Muscle of back (tissue), 11 donors: Measurements from ENCODE around the gene TSPAN18. TPM values are rescaled to one million over a fixed set of nuclear protein-coding genes. Genes with fewer than 3 reads are reported as not detected.

Source experiments
- DNase-seq, 3 donors: peaks; one replicate each; pipeline versions ENCODE4 v3.0.0 to v3.0.0-alpha.2; 2013
- polyA plus RNA-seq, 10 donors: library from polyadenylated mRNA; unstranded; fragments of 120-200 nt; gene quantifications; one replicate each; pipeline ENCODE4 v1.2.1, GENCODE V29; 2013; ENCODE audit not compliant: insufficient read length in 10 of 10

The TSPAN18 gene
- polyA plus RNA-seq, 10 donors = 33.7 to 58.7 (median 46.0) TPM

DNA sequence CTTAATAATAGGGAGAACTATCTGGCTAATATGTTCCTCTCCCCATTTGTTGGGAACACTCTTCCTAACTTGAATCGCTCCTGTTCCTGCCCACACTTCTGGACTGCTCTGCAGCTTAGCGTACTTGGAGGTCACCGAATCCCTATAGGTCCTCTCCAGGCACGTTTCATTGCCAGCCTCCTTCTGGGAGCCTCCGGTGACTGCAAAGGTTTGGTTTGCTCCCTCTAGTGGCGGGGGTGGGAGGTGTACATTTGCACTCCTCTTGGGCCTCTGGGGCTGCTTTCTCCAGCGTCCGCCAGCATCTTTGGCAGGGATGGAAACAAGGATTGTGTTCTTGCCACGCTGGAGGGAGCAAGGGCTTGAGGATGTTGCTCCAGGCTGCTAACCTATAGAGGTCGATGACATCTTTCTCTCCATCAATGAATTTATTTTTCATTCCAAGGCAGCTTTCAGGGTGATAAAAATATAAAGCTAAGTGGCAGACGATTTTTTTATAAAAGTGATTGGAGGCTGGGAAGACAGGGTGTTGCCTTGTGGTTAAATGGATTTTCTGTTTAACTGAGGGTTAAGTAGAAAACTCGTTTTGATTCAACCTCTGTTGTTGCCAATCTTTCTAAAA, 48.7 kb downstream of the TSPAN18 start:
- no peak for DNase-seq

DNA sequence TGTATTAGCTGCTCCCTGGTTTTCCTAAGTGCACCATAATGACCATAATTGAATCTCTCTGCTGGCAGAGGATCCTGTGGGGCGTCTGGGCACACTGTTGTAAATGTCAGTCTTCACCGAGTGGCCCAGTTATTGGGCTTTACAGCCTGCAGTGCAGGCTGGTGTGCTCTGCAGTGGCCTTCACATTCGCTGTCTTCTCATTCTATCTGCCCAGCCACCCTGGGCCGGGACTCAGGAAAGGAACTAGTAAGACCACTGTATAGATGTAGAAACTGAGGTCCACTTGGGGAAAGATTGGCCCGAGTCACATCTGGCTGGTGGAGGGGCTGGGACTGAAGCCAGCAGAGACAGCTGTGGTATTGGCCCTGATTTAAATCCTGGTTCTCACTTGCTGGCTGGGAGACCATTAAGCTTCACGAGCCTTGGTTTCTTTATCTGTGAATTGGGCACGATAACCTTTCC, 49.3 kb downstream of the TSPAN18 start:
- DNase-seq = no peak

DNA sequence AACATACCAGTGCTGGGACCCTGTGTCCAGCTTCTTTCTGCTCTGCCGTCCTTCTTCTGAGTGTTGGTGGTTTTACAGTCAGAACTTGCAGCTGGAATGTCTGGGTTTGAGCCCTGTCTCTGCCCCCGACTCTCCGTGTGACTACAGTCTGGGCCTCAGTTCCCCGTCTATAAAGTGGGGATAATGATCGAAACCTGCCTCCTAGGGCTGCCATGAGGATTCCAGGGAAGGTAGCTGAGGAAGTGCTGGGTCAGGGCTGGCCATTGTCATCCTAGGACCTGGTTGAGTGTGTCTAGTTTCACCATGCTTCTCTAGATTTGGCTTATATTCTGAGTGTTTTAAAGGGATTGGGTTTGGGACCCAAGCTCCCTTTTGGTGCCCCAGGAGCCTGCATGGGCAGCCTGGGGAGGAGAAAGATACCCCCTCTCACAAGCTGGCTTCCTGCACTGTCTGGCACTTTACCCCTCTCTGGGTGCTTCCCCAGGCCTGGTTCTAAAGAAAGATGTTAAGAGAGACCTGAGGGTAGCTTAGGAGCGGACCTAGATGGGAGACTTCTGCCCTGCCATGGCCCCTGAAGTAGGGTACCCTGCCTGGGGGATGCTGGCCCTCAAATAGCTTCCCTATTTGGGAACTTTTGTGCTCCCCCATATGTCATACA, 49.9 kb downstream of the TSPAN18 start:
- DNase-seq = no peak

DNA sequence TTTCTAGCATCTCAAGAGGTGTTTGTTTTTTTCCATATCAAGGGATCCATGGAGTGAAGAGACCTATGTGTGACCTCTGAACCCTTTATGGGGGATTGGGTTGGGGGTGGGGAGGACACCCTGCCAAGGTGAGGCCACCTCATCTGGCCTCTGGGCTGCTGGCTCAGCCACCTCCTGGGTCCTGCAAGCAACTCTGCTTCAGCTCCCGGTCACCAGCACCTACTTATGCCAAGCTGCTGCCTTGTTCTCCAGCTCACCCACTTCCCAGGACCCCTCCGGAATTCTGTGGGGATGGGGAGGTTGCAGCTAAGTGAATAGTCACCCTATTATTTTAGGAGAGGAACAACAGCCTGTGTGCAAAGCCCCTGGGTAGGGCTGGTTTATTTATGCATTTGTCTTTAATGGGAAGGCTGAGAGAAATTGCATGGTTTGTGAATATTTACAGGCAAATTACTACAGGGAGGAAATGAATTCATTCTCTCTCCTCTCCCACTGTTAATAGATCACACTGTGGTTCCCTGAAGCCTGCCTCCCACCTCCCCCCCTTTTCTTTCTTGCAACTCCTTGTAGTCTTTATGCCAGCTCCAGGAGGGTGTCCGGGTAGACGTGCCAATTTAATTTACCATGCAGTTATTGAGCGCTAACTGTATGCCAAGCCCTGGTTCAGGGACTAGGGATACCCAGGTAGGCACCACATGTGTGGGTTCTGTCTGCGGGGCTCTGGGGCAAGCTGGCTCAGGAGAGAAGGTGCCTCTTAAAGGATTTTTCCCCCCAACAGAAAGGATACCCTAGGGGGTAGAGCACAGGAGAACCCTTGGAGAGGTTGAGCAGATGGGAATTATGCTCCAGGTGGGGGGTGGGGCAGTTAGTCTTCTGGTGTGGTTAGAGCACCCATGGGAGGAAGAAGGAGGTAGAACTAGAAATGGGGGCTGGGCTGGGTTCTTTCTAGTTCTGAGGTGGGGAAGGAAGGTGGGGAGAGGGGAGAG, 50.7 kb downstream of the TSPAN18 start:
- no peak for DNase-seq

DNA sequence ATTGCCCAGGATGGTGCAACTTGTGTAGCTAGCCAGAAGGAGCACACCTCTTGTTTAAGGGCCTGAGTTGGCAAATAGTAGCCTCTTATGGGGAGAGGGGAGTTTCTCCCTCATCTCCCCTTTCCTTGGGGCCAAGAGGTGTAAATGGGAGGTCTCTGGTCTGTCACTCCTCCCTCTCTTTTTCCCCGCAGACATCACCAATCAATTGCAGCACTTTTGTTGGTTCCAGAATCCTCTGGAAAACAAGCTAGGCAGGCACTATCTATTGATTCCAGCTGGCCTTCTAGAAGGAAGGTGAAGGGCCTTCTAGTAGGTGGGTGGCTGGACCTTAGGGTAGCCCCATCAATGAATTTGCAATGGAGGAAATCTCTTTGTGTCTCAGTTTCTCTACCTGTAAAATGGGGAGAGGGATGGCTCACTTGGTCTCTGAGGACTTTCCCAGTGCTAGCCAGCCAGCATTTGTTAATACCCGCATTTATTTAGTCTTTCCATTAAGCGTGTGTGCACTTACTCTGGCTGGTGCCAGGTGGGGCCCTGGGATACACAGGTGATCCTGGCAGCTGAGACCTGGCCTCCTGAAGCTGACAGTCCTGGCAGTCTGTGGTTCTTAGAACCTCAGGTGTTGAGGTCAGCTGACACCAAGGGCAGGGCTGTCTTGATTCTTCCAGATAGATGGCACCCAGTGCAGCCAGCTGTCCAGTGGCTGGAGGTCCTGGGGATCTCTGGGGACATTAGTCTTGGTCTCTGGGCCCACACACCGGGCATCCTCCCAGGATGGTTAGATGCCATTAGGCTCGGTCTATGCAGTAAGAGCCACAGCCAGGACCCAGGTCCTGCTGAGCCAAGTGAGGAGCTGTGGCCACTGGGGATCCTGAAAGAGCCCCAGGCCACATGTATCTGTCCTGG, 51.7 kb downstream of the TSPAN18 start:
- no peak for DNase-seq

DNA sequence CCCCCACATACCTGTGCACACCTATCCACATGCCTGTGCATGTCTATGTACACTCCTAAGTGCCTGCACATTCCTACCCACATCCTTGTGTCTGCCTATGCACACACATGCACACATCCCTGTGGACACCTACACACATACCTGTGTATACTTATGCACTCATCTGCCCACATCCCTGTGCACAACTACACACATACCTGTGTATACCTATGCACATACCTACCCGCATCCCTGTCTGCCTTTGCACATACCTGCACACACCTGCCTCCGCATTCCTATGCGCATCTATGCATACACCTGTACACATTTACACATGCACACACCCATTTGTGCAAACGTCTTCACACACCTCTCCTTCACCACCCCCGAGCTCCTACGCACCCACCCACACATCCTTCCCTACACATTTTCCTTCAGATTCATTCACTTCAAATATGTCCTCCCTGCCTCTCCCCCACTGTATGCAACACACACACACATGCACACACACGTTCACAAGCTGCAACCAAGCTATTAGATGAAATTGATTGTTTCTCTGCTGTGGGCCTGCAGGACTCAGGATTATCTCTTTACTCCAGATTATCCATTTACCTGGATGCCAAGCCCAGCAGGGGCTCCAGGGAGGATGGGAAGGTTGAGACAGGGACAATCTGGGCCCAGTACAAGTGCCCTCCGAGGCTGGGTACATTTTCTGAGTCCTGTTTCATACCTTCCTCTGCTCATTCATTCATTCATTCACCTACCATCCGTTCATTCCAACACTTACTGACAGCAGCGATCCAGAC, 53.2 kb downstream of the TSPAN18 start:
- DNase-seq = no peak

DNA sequence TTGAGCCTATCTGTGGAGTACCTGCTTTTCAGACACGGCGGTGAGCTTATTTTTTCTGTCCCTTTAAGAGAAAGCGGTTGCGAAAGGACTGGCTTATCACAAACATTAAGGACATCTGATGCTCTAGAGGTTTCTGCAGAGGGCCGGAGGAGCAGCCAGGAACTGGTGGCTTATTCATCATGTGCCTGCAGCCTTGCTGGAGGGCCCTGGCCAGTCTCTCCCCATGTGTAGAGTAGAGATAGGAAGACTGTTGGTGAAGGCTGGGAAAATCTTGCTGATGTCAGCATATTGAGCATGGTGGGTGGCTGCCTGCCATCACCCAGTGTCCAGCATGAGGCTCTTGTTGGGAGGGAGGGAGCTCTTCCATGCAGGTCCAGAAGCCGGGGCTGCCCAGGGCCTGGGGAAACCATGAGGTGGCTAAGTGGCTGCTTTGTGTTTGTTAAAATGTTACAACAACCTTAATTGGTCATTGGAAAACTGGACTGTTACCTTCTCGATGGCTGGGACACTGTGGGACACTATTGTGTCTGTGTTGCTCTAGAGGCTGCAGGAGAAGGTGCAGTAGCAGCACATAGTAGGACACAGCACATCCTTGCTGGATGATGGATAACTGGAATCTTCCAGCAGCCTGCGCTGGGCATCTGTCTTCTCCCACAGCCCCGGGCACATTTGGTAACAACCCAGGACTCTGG, 54.3 kb downstream of the TSPAN18 start:
- no peak for DNase-seq

DNA sequence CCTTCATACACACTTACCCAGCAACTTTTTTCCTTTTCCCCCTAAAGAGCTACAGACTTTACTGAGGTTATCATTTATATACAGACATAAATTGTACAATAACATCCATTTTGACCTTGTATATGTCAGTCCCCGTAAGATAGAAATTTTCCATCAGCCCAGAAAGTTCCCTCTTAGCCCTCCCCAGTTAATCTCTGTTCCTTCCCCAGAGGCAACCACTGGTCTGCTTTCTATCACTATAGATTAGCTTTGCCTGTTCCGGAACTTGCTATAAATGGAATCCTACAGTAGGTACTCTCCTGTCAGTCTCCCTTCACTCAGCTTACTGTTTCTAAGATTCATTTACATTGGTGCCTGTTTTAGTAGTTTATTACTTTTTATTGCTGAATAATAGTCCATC, 54.9 kb downstream of the TSPAN18 start:
- no peak for DNase-seq

DNA sequence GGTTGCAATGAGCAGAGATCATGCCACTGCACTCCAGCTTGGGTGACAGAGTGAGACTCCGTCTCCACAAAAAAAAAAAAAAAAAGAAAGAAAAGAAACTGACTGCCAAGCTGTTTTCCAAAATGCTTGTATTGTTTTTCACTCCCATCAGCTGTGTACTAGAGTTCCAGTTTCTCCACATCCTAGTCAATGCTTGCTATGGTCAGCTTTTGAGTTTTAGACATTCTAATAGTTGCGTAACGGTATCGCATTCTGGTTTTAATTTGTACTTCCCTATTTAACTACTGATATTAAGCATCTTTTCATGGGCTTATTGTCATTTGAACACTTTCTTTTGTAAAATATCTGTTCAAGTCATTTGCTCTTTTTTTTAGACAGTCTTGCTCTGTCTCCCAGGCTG, 55.7 kb downstream of the TSPAN18 start:
- DNase-seq = no peak

DNA sequence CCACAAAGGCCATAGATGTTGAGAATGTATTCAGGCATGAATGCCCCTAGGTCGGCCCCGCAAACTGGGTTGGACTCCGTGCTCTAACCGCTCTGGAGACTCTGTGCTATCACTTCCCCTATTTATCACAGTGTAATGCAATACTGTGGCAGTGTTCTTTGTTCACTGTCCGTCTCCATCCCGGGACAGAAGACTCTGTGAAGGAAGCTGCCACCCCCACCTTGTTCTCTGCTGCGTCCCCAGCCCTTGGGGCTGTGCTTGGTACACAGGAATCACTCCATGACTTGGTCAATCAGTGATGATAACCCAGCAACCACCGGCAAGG, 57.6 kb downstream of the TSPAN18 start:
- no peak for DNase-seq

DNA sequence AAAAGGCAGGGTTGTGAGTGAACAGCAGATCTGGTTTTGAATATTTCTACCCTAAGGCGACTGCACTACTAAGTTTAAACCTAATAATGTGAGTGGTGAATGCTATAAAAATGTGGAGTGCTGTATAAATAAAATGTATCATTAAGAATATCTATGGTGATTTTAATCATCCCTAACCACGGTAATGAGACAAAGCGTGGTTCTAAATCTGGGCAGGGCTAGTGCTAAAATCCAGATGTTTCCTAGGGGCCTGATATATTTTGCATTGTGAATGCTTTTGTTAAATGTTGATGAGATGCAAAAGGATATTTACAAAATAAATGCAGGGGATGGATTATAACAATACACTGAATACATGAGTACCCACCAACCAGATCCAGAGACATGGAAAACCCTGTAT, 58.1 kb downstream of the TSPAN18 start:
- DNase-seq = no peak

DNA sequence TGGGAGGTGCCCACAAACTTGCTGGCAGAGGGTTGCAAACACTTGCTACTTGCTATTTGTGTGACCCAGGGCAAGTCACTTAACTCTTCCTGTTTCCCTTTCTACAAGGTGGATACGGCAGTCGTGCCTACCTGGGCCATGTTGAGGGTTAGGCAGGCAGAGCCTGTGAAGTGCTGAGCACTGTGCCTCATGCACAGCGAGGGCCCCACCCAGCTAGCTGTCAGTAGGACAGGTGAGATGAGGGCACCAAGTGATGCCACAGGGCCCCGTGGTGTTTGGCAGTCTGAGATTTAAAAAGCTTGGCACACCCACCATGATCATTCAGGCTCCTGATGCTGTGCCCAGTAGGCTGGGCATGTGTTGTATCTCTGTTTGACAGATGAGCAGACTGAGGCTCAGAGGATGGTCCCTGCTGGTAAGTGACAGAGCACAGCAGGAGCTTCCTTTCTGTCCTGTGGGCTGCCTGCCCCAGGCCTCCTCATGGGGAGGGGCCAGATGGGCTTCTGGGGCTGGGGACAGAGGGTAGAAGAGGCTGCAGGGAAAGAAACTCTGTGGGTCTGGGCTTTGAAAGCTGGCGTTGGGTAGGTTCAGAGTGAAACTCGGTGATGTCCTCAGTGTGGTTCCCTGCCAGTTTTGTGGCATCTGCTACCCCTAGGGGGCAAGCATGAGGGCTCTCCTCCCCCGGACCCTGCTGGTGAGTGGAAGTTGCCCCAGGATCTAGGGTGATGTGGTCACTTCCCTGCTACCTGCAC, 59.3 kb downstream of the TSPAN18 start:
- DNase-seq = no peak

DNA sequence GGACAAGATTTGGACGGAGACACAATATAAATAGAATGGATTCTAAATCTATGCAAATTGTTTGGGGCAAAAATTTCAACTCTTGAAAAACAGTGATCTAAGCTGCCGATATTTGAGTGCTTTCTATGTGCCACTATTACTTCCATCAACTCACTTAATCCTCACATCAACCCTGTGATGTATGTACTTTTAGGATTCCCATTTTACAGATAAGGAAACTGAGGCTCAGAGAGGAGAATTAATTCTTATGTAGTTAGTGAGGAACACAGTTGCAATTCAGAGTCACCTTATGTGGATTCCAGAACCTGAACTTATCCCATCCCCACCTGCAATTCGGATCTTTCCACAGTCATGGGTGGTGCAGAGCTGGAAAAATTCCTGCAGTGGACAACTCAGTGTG, 60.3 kb downstream of the TSPAN18 start:
- no peak for DNase-seq

DNA sequence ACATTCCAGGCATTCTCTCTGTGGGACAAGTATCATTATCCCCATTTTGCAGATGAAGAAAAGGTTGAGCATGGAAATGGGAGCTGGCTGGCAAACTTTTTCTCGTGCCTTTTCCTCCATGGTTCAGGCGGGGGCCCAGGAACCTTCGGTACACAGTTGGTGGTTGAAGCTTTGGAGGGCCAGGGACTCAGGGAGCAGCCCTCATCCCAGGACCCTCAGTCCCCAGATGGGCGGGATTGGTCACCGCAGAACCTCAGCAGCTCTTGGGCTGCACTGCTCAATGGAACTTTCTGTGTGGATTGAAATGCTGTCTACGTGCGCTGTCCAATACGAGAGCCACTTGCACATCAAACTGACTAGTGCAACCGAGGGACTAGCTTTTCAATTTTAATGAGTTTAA, 61.2 kb downstream of the TSPAN18 start:
- DNase-seq = no peak

DNA sequence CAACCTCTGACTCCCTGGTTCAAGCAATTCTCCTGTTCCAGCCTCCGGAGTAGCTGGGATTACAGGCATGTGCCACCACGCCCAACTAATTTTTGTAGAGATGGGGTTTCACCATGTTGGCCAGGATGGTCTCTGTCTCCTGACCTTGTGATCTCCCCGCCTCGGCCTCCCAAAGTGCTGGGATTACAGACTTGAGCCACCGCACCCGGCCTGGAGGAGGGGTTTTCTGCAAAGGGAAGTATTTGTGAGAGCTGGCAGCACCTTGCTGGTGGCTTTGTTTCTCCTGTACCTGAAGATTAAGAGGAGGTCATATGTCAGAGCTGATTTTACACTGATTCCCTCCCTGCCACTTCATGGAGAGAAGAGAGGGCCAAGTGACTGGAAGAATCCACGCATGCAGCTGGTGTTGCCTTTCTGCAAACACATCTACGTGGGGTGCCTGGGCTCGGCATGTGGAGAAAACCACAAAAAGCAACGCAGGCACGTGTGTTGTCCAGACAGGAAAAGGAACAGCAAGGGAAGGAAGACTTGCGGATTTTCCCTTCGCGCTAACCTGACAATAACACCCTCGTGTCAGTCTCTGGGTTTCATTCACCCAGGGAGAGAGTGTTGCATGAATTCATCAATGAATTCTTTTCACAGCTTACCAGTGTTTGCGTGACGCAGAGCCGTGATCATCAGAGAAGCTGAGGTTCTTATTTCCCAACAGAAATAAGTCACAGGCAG, 61.9 kb downstream of the TSPAN18 start:
- no peak for DNase-seq

DNA sequence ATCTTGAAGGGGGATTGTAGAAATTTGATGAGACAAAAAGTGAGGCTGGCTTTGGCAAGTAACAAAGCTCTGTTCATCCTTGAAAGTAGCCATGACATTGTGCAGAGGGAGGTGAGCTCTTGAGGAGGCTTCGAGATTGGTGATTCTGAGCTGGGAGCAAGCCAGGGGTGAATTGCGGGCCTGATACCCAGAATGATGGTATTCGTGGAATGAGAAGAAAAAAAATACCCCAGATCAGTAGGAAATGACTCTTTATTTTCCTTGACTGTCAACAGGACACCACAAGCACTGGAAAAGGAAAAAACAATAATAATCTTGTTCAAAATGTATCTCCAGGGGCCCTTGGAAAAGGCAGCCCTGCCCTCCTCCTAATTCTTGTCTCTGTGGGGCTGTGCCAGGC, 62.7 kb downstream of the TSPAN18 start:
- DNase-seq = no peak

DNA sequence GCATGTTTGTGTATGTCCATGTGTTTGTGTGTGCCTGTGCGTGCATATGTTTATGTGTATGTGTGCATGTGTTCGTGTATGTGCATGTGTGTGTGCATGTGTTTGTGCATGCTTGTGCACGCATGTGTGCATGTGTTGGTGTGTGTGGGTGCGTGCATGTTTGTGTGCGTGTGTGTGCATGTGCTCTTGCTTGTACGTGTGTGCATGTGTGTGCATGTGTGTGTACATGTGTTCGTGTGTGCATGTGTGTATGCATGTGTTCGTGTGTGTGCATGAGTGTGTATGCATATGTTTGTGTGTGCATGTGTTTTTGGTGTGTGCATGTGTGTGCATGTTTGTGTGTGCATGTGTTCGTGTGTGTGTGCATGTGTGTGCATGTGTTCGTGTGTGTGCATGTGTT, 63.4 kb downstream of the TSPAN18 start:
- DNase-seq = no peak

DNA sequence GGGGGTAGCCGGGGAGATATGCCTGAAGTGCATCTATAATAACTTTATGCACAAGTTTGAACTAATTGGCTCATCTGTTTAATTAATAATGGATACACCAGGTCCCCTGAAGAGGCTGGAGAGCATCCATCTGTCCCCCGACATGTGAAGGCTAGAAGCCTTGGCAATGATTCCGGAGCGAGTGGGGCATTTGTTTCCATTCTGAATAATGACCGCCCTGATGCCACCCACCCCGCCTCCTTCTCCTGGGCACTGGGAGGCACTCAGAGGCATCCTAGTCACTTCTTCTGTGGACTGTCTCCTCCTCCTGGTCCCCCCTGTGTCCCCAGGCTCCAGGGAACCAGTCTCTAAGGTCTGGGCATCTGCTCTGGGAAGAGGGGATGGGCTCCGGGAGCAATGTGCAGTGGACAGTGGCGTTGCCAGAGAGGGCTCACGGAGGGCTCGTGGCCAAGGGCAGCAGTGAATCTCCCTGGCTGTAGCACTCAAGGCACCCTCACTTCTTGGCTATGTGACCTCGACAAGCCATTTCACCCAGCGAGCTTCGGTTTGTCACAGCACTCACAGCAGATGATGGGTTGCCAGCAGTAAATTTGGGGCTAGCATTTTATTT, 64.7 kb downstream of the TSPAN18 start:
- no peak for DNase-seq
